ENCODE data around the gene UBA3.
A peak's percentile ranks its signal among the peaks of the same experiment; 100 is the strongest.

Gene UBA3

DNA sequence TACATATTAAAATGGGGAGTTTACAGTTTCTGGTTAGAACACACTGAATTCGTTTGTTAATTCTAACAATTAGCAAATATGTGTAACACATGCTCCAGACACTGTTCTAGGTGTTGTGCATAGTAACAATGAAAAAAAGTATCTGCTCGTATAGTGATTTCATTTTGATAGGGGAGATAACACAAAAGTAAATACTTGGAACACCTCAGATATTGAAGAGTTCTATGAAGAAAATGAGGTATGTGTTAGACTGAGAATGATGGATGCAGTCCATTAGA, 21.3 kb downstream of the UBA3 start:
- Histone ChIP-seq H3K4me1 (no peaks in the 10 kb centered on the region), H3K4me3 (ENCODE audit: low read depth, low read length) (no peak overlapping the region), H3K36me3 (peaks cover 46% of the 10 kb centered on the region), H3K27me3 (no peaks in the 10 kb centered on the region), H3K9me3 (no peaks in the 10 kb centered on the region)
- no peak for DNase-seq
- no peak for TF ChIP-seq CTCF (IDR thresholded peaks at IDR 0.05; ENCODE audit: low read depth, low read length)

DNA sequence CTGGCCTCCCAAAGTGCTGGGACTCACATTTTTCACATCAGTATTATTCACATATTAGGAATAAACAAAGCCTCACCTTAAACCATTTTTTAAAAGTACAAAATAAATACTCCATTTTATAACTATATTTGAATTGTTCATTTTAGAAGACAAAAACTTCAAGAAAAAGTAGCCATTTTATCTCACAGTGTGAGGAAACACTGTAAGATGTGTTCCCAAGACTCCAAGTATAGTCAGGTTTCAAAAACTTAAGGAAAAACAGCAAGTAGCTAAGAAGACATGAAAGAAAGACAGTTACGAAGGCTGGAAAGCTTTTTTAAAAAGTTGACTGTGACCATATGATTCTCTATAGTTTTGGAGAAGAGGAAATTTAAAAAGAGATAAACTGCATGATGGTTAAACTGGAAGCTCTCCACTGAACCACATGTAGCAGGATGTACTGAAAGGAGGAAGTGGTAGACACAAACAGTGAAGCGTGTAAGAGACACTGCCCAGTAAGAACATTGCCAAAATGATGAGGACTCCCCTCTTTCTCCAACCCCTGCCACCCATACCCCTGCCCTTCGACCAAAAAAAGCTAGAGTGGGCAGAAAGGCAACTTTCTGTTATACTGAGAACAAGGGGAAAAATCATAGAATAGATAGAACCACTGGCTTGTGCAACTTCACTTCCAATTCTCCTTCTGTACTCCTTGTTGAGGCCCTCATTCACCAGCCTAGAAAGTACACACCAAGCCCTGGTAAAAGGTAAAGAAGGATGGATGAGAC, 21.8 kb downstream of the UBA3 start:
- Histone ChIP-seq H3K9me3 (no peaks in the 10 kb centered on the region), H3K27me3 (no peaks in the 10 kb centered on the region), H3K36me3 (peaks cover 43% of the 10 kb centered on the region), H3K4me1 (no peaks in the 10 kb centered on the region), H3K4me3 (ENCODE audit: low read depth, low read length) (no peak overlapping the region)
- no peak for DNase-seq
- TF ChIP-seq CTCF (IDR thresholded peaks at IDR 0.05; ENCODE audit: low read depth, low read length) = no peak

- Histone ChIP-seq H3K36me3 (peaks cover 20% of the 10 kb centered on the region), H3K4me1 (no peaks in the 10 kb centered on the region), H3K9me3 (no peaks in the 10 kb centered on the region), H3K4me3 (ENCODE audit: low read depth, low read length) (peak overlapping the region; percentile 98), H3K27me3 (no peaks in the 10 kb centered on the region)
- no peak for DNase-seq
- no peak for TF ChIP-seq CTCF (IDR thresholded peaks at IDR 0.05; ENCODE audit: low read depth, low read length)
Observed at GRCh38 chr3:69052472-69052898, 27.7 kb downstream of the UBA3 start.

GRCh38 chr3:69051756-69052471, 28.3 kb downstream of the UBA3 start, which contains the start of gene TMF1:
Gene TMF1, minus strand, starts transcription at chr3:69052333. Its CDS starts 247 bp downstream, at chr3:69052086.
- peaks cover 24% of the 10 kb centered on the region for H3K36me3 ChIP-seq
- no peaks in the 10 kb centered on the region for H3K27me3 ChIP-seq
- peak within 1 kb of the TSS; percentile 98 for H3K4me3 ChIP-seq (ENCODE audit: low read depth, low read length)
- TF ChIP-seq CTCF (IDR thresholded peaks at IDR 0.05; ENCODE audit: low read depth, low read length) = no peak
- DNase-seq = peak; percentile 98
- no peaks in the 10 kb centered on the region for H3K4me1 ChIP-seq
- no peaks in the 10 kb centered on the region for H3K9me3 ChIP-seq

DNA sequence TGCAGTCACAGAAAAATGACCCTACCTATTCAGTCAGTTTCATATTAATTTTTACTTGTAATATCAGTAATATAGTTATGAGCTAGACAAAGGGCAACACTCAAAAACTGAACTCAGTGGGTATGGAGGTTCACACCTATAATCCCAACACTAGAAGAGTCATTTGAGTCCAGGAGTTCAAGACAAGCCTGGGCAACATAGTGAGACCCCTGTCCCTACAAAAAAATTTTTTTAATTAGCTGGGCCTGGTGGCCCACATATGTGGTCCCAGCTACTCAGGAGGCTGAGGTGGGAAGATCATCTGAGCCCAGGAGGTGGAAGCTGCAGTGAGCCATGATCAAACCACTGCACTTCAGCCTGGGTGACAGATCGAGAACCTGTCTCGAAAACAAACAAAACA, 31.2 kb downstream of the UBA3 start:
- Histone ChIP-seq H3K4me3 (ENCODE audit: low read depth, low read length) (no peak overlapping the region), H3K27me3 (no peaks in the 10 kb centered on the region), H3K4me1 (no peaks in the 10 kb centered on the region), H3K36me3 (peaks cover 25% of the 10 kb centered on the region), H3K9me3 (no peaks in the 10 kb centered on the region)
- no peak for DNase-seq
- TF ChIP-seq CTCF (IDR thresholded peaks at IDR 0.05; ENCODE audit: low read depth, low read length) = no peak

DNA sequence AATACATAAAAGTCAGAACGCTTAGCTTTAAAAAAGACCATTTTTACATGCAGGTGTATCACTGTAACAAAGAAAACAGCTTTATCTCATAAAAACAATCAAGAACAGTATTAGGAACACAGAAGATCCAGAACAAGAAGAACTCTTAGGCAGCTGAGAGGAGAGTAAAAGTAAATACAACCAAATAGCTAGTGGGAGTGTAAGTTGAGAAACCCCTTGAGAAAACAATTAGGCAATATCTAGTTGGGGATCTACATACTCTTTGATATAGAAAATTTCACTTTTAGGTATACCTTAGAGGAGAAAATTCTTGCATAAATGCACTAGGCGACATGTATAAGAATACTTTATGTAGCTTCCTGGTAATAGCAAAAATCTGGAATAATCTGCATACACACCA, 35.6 kb downstream of the UBA3 start:
- Histone ChIP-seq H3K9me3 (no peaks in the 10 kb centered on the region), H3K36me3 (peaks cover 35% of the 10 kb centered on the region), H3K4me3 (ENCODE audit: low read depth, low read length) (no peak overlapping the region), H3K27me3 (no peaks in the 10 kb centered on the region), H3K4me1 (no peaks in the 10 kb centered on the region)
- TF ChIP-seq CTCF (IDR thresholded peaks at IDR 0.05; ENCODE audit: low read depth, low read length) = no peak
- DNase-seq = no peak
